Measurements from ENCODE around the gene DNMBP.
"Not testable (repeated sequence)": the region's sequence is repeated elsewhere in the genome, so short reads cannot be mapped to it uniquely, and the experiment has no call there.

Gene DNMBP

GRCh38 chr10:99958302-99958701 is 51.4 kb downstream of the DNMBP start:
- DNase-seq (ENCODE audit: low spot score) = no peak

GRCh38 chr10:99953510-99953909 is 56.2 kb downstream of the DNMBP start:
- DNase-seq (ENCODE audit: low spot score) = not testable (repeated sequence)

GRCh38 chr10:99952799-99953198 is 56.9 kb downstream of the DNMBP start:
- DNase-seq (ENCODE audit: low spot score) = no peak

- not testable (repeated sequence) for DNase-seq (ENCODE audit: low spot score)
Observed at GRCh38 chr10:99946051-99946450, 63.7 kb downstream of the DNMBP start.

GRCh38 chr10:99945263-99945662 is 64.5 kb downstream of the DNMBP start:
- no peak for DNase-seq (ENCODE audit: low spot score)

GRCh38 chr10:99944860-99945259 is 64.9 kb downstream of the DNMBP start:
- DNase-seq (ENCODE audit: low spot score) = no peak

GRCh38 chr10:99943908-99944307 is 65.8 kb downstream of the DNMBP start:
- DNase-seq (ENCODE audit: low spot score) = no peak

GRCh38 chr10:99941942-99942820 is 67.6 kb downstream of the DNMBP start:
- DNase-seq (ENCODE audit: low spot score) = no peak

GRCh38 chr10:99938563-99938962 is 71.2 kb downstream of the DNMBP start:
- no peak for DNase-seq (ENCODE audit: low spot score)

- DNase-seq (ENCODE audit: low spot score) = no peak
Observed at GRCh38 chr10:99937630-99938029, 72.1 kb downstream of the DNMBP start.

GRCh38 chr10:99932203-99932957 is 77.4 kb downstream of the DNMBP start:
- not testable (repeated sequence) for DNase-seq (ENCODE audit: low spot score)

GRCh38 chr10:99930731-99931550 is 78.8 kb downstream of the DNMBP start:
- DNase-seq (ENCODE audit: low spot score) = no peak

- no peak for DNase-seq (ENCODE audit: low spot score)
Observed at GRCh38 chr10:99929360-99929759, 80.4 kb downstream of the DNMBP start.

GRCh38 chr10:99927721-99928280 is 81.9 kb downstream of the DNMBP start:
- DNase-seq (ENCODE audit: low spot score) = no peak

- no peak for DNase-seq (ENCODE audit: low spot score)
Observed at GRCh38 chr10:99926925-99927720, 82.6 kb downstream of the DNMBP start.

GRCh38 chr10:99924451-99925255 is 85.1 kb downstream of the DNMBP start:
- no peak for DNase-seq (ENCODE audit: low spot score)

GRCh38 chr10:99921948-99922347 is 87.8 kb downstream of the DNMBP start:
- no peak for DNase-seq (ENCODE audit: low spot score)

- no peak for DNase-seq (ENCODE audit: low spot score)
Observed at GRCh38 chr10:99920901-99921300, 88.8 kb downstream of the DNMBP start.

- DNase-seq (ENCODE audit: low spot score) = no peak
Observed at GRCh38 chr10:99920486-99920885, 89.3 kb downstream of the DNMBP start.
